PC-3 (cell line): ENCODE measurements around the gene CRHBP. TPM values are rescaled to one million over a fixed set of nuclear protein-coding genes. Genes with fewer than 3 reads are reported as not detected.

ENCODE experiments used
- total RNA-seq: library from RNA; depleted of rRNA; stranded (reverse); fragments of >200 nt; gene quantifications from 2 replicates; pipeline ENCODE4 v1.2.3, GENCODE V29; 2014; rRNA removed

The CRHBP gene
- total RNA-seq, 1 experiment from 2014 or later = not detected

Other genes starting within 250 kb of the CRHBP start
- gene F2R, start 236.9 kb upstream of the CRHBP start, total RNA-seq = 16.1 and 16.9 TPM in 2 replicates
- 163 and 167 TPM in 2 replicates for gene F2RL1, start 134.0 kb upstream of the CRHBP start, total RNA-seq
- 0.11 TPM in 1 of 2 replicates, not detected in the other for gene S100Z, start 103.0 kb upstream of the CRHBP start, total RNA-seq
- gene AGGF1, start 77.4 kb downstream of the CRHBP start, total RNA-seq = 14.4 and 21.0 TPM in 2 replicates
- gene ZBED3, start 134.2 kb downstream of the CRHBP start, total RNA-seq = 1.3 and 9.8 TPM in 2 replicates